ENCODE results near the gene ZNF516.

The ZNF516 gene

DNA sequence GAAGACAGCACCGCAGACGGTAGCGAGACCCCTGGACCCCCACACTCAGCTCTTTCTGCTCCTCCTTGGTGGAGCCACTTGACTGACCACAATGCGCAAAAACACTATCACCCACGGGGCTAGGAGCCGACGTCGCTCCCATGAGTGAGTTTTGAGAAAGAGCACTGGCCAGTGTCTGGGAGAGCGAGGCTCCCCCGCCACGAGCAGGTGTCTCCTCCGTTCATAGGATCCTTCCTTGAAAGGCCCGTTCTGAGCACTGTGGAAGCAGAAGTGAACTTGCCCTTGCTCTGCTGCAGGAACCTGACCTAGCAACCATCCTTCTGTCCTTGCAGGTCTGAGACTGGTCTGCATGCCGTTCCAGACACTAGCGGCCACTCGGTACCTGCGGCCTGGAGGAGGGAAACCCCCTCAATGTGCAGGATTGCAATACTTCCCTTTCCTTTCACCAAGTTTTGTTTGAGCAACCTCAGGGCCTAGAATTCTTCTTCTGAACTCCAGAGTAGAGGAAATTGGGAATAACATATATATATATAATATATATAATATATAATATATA, 12.9 kb upstream of the ZNF516 start:
- no peak for DNase-seq (ENCODE audit: low spot score)

DNA sequence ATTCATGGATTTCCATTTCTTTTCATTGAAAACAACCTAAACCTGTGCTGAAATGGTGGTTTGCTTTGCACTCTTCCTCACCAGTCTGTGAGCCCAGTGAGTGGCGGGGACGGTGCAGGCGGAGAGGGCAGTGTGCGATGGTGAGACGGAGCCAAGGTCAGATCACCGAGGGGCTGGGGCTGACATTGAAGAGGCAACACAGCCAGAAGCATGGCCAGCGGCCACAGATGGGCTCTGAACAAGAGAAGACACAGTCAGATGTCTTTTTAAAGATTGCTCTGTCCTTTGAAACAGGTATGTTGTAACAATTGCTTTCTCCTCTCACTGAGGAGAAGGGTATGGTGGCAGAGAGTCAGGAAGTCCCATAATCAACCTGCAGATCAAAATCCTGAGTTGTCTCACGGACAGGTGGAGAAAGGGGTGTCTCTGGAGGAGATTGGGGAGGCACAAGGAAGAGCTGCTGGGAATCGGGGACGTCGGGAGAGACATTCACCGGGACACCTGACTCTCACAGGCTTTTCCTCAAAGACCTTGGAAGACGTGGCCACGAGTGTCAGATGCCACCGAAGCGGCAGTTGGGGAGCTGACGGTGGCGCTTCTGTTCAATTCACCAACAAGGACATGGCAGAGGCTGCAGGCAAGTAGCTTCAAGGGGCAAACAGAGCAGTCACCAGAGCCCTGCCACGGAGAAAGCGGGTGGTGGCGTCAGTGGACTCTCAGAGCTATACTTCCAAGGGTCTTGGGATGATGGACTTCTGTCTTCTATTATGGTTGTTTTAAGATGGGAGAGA, 12.1 kb upstream of the ZNF516 start:
- DNase-seq (ENCODE audit: low spot score): no peak

DNA sequence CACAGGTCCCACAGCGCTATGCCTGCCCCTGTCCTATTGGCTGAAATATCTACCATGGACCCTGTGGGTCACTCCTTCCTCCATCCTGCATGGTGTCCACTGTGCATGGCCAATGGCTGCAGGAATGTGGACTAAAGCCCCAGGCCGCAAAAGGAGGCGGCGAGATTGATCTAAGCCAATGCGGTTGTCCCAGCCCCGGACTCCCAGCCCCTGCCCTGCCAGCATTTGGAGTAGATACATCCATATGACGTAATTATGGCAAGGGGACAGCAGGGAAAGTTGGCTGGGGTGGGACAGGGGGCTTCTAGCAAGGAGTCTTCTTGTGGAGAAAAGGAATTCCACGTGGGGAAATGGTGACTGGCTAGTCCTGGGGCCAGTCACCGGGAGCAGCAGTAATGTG, 11.4 kb upstream of the ZNF516 start:
- DNase-seq (ENCODE audit: low spot score): no peak

DNA sequence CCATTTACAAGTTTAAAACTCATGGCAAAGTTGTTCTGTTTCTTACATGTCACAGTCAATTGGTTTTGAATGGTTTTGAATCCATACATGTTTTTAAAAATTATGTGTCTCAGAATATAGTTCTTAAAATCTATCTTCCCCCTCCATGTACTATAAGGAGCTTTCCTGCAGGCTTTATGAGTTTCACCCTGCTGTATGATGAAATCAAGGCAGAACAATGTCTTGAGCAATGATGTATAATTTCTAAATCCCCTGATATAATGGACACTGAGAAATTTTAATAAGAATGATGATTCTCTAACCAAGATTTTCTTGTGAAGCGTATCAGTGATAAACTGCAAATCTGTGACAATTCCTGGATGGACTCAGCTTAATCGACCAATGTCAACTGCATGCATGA, 10.6 kb upstream of the ZNF516 start:
- no peak for DNase-seq (ENCODE audit: low spot score)

DNA sequence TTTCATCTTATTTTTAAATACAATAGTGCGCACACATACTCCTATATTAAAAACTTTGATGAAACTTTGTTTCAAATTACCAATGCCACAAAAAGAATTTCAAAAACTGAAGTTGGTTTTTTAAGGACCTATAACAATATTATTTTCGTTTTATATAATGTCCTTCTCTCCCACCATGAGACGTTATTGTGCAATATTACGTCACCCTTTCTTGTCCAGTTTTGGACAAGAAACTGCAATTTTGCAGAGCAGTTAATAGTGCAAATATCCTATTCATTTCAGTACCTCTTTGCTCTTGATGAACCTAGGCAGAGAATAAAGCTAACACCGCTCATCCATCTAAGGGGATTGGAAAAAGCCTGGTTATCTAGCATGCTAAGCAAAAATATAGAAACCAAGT, 9.7 kb upstream of the ZNF516 start:
- no peak for DNase-seq (ENCODE audit: low spot score)

DNA sequence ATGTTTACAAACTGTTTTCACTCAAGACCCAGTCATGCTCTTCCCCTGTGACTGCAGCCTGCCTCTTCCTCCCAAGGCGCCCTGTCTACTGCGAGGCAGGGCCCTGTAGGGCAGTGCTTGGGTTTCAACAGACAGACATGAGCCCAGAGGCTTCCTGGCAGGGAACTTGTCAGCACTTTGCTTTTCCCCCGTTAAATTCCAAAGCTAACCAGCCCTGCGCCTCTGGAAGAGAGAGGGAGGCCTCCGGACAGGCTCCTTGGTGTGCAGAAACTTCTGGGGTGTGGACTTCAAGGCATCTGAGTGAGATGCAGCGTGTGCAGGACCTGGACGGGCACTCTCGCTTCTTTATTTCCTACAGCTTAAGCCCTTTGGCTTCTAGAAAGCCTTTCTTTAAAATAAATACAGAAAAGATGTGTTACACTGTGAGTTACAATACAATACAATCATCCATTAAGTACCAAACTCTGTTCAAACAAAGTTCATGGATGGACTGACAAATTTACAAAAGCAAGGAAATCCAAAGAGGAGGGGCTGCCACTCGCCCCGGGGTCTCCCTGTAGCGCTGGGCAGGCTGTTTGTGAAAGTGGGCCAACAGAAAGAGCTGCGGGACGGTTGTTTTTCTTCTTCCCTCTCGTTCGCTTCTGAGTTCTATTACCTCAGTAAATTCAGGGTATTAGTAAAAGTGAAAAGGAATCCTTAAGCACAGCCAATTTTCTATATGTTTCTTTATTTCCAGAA, 8.8 kb upstream of the ZNF516 start:
- no peak for DNase-seq (ENCODE audit: low spot score)

DNA sequence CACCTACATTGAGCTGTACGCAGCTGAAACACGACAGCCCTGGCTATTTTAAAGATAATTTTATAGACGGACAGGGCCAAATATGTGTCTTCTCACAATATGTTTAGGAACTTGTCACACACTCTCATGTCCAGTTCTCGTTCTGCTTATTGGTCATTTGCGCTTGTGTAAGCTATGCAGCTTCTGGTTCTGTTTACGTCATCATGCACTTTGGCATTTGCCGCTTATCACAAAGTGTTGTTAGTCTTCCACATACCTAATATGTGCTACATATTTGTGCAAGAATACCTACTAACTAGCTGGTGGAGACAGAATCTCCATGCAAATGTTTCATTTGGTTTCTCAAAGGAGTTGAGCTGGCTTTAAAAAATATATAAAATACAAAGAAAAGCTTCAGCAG, 7.5 kb upstream of the ZNF516 start:
- no peak for DNase-seq (ENCODE audit: low spot score)

DNA sequence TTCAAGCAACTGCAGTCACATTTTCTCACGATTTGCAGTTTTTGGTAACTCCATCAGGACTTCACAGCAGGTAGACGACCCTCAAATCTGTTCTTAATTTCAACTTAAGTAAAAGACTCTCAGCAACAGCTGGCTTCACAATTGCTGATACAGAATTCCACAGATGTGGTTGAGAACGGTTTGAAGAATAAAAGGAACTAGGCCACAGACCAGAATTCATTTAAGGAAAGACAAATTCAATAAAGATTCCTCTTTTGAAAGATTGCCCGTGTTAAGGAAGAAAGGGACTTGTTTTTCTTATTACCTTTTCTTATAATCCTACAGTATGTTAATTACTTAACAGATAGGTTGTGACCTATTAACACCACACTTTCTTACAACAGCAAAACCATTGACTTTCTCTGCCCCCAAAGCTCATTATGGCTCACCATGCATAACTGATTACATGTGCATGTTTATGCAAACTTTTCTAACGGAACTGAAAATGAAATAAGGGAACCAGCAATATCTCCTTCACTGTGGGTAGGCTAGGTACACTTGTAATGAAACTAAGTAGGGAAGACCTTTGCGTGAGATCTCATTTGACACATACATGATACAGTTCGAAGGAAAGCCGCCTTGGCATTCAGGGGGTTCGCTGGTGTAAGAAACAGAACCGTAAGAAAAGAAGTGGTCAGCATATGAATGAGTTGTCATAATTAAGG, 4.7 kb upstream of the ZNF516 start:
- no peak for DNase-seq (ENCODE audit: low spot score)

DNA sequence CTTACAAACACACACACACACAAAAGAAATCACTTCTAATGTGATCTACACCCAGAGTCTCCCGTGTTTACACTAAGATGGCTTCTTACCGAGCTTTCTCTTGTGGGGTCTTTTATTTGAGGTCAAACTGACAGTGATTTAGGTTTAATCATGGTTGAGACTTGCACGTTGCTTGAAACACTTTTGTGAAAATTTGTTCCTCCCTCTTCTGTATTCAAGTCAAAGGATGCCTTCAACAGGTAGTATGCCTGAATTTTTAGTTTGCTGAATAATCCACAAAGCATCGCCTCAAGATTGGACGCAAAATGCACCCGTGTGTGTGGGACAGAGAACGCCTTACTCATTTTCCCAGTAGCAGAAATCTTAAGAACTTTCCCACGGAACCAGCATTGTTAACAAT, 4.0 kb upstream of the ZNF516 start:
- DNase-seq (ENCODE audit: low spot score): no peak

DNA sequence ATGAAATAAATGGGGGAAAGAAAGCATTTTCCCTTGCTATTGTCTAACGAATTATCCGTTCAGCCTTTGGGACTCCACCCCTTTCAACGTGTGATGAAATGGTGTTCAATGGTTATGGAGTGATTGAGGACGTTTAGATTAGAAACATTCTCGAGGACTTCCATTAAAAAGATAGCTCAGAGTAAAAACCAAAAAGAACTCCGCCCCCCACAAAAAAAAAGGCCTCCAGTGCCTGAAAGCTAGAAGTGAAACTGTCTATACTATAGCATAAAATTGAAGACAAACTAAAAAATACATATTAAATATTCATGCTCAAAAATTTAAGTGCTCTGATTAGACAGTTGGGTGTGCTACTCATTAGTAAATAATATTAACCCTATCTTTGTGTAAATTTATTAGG, 3.0 kb upstream of the ZNF516 start:
- DNase-seq (ENCODE audit: low spot score): no peak

DNA sequence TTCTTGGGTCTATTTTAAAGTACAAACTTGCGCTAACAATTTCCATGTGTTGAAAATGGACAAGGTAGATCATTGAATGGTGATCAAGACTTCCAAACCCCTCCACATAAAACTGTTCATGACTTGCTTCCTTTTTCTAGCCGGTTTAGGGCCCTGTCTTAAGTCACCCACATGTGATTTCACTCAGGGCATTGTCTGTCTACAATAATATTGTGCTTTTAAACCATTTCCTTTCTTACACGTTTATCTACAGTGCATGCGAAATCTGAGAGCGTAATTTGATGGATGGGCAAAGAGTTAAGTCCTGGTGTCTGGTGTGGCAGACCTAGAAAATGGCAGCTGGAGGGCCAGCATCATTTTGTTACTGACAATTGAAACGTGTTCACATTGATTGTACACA, 2.0 kb upstream of the ZNF516 start:
- no peak for DNase-seq (ENCODE audit: low spot score)

DNA sequence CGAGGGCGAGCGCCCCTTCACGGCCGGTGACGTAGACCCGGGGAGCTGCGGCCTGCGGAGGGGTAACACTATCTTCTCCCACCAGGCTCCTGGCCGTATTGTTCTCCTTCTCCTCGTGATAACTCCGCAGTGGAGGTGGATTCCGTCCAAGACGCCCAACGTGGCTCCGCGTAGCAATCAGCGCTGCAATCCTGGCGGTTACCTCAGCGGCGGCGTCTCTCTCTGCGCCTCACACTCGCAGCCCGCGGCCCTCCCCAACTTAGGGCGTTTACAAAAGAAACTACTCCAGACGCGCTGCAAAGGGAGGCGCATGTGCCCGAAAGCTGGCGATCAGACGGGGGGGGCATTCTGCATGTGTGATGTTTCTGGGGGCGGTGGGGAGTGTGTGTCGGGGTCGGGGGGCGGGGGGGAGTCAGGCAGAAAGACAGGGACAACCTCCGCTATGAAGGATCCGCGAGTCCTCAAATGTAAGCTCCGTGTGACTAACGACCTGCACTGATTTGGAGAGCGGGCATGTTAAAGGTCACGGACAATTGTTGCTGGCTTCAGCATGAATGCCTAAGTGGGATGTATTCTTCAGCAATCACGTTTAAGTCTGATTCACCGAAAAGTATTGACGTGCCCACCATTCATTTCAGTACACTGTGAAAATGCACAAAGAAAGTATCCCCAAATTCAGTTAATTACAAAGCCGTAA, 1.3 kb upstream of the ZNF516 start:
- DNase-seq (ENCODE audit: low spot score): peak; percentile 27

DNA sequence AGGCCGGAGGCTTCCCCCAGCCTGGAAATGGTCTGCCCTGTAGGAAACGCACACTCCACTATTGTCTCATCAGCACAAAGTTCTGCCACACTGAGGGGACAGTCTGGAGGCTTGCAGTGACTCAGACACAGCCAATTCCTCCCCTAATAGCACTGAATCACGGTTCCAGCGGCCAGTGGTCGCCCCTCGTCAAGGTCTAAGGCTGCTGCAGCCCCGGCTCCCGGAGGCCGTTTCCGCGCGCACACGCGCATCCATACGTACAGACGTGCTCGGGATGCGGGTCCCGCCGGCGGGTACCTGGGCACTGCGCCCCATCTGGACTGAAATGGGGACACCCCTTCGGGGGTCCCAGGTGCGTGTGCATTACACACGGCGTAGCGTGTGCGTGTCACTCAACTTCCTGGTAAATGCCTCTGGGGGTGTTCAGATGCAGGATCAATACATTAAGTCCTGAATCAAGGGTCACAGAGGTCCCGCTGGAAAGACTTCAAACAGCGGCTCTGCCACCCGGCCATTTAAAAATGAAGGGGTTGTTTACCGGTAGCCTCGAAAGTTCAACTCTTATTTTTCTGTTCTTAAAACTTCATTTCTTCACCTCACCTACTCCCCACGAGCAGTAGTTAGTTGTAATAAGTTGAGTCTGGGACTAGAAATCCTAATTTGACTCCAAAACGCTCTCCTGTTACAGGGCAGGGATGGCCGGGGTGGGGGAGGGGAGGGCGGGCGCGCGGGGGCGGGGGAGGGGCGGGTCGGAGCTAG, 572 bp upstream of the ZNF516 start:
- DNase-seq (ENCODE audit: low spot score): peak; percentile 34

DNA sequence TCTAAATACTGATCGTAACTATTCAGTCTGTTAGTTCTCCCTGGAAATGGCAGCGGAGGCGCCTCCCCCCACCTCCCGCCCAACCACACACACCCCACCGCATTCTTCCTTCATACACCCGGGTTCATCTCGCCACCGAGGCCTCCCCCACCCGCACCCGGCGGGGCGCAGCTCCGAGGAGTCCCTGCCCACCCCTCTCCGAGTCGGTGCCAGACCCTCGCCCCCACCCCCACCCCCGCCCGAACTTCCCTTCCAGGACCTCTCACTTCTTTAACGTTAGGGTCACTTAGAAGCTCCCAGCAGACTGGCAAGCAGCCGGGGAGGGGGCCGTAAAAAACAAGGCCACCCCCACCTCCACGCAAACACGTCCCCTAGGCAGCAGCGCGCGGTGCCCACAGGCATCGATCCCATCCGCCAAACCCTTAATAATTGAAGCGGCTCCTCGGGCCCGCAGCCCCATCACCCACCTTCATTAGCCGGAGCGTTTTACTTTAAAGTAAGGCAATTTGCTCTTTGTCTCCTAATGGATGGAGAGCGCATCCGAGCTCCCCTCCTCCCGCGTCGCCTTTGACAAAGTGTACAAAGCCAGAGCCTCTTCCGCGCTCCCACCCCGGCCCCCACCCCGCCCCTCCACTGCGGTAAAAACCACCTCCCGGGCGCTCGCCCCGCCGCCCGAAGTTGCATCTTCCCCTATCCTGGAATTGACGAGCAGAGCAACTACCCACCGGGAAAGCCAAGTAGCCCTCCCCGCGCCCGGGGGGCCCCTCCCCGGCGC, 624 bp downstream of the ZNF516 start:
- peak; percentile 31 for DNase-seq (ENCODE audit: low spot score)

DNA sequence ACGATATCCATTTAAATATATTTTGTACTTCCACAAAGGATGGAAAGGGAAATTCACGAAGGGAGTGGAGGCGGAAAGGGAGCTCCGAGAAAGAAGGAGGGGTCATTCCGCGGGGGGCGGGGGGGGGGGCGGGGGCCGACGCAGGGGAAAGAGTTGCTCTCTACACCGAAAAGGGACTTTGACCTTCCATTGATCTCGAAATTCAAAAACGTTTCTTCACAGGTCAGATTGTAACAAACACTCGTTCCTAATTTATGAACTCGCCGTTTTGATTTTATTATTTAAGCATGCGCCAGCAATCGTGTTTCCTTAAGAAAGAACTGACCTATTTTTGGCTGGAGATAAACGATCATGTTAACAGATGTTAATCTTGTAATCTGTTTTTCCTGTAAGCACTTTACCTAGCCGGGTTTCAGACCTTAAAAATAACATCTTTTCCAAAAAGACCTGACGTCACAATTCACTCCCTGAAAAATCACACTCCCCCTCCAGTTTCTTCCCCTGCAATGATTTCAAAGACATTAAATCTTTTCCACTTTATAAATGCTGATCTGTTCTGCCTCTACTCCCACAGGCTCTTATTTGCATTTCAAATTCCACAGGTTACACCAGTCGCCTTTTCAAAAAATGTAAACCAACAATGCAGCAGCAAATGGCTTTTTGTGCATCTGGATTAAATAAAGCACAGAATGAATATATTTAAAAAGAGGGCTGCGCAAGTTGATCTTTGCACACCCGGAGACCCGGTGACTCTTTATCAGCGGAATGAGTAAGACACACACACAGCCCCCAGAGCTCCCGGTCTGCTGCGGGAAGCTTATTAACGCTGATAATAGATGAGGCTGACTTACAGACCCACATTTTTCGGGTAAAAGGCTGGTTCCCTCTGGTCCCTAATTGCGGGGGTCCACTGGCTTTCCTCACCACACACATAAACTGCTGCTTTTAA, 1.6 kb downstream of the ZNF516 start:
- DNase-seq (ENCODE audit: low spot score): peak; percentile 65

DNA sequence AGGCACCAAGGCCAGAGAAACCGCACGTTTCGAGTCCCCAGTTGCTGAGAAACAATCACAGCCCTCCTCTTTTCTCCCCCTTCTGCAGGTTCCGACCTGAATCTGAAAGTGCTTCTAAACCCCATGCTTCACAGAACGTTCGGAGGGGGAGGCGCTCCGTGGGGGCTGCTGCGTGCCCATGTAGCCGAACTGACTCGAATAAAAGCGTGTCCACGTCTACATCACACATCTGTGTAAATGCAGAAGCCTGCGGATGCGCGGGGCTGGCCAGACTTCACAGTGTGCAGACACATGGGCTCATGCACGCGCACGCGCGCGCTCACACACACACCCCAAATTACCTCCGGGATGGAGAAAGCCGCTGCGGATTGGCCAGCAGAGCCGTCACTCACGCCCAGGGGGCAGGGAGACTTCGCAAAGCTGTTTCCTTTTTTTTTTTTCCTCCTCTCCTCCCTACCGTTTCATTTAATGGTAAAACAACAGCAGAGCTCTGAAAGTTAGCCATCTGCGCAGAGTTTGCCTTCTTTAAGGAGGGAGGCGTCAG, 2.3 kb downstream of the ZNF516 start:
- peak; percentile 98 for DNase-seq (ENCODE audit: low spot score)

DNA sequence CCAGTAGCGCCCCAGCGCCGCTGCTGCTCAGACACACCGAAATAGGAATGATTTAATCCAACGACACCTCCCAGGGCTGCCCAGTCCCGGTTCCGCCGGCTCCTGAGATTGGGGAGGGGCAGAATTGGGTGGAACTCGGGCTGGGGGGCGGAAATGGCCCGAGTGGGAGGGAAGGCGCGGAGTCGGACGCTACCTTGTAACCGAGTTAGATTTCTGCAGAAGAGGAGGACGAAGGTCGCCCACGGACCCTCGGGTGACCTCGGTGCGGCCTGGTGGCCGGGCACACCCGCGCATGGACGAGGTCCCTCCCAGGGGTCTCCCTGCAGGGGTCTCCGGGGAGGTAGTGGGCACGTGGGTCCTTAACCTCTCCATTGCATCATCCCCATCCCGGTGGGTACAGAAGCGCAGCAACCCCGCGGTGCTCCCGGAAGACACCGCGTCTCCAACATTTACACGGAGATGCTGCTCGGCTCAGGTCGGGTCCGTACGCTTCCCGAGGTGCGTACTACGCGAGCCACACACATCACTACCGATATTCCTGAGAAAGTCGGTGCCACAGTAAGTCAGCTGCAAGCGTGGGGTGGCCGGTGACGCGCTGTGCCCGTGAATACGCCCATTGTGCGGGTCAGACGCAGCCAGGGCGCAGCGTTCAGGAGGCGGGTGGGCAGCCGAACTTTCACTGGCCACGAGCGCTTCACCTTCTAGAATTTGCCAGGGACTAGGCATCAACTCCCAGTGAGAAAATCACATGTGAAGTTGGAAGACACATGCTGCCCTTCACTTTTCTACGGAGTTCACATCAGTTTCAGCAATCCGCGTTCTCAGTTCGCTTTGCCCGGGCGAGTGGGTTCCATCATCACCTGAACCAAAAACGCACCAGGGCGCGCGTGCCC, 3.0 kb downstream of the ZNF516 start:
- DNase-seq (ENCODE audit: low spot score): peak; percentile 26

DNA sequence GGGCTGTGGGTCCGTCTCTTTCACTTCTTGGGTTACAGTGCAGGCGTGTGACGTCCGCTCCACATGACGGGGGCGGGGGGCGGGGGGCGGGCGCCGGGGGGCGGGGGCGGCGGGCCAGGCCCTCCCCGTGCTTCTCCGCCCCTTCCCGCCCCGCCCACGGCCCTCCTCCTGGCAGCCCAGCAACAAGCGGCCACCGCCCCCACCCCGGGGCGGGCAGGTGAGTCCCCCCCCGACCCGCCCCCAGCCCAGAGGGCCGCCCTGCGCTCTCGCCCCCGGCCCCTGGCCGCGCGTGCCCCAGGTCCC, 3.6 kb downstream of the ZNF516 start:
- DNase-seq (ENCODE audit: low spot score): peak; percentile 55
